NCI-H128 (cell line): ENCODE results near the gene PDLIM7.
"Not testable (repeated sequence)": the region's sequence is repeated elsewhere in the genome, so short reads cannot be mapped to it uniquely, and the experiment has no call there.

Experiments used
- DNase-seq: peaks from one replicate; lab custom pipeline; 2025; ENCODE audit not compliant: unreplicated experiment; lab: John Stamatoyannopoulos, UW

The PDLIM7 gene

GRCh38 chr5:177491983-177492746 is 5.2 kb downstream of the PDLIM7 start:
- no peak for DNase-seq

- no peak for DNase-seq
Measured at GRCh38 chr5:177491429-177491945, 5.9 kb downstream of the PDLIM7 start.

DNA sequence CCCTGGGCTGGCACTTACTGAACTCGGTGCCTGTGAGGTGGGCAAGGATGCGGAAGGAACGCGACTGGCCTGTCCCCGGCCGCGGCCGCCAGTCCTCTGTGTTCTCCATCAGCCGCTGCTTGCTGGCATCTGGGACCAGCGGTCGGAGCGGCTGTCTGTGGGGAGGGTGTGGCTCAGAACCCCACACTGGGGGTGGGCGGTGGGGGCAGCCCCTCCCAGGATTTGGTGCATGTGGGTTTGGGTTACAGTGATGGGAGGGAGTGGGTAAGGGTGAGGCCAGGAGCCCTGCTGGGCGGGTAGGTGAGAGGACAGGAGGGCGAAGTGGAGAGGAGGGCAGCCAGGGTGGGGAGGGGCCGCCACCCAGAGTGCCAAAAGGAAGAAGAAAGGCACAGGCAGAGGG is 6.4 kb downstream of the PDLIM7 start:
- DNase-seq, result no peak

DNA sequence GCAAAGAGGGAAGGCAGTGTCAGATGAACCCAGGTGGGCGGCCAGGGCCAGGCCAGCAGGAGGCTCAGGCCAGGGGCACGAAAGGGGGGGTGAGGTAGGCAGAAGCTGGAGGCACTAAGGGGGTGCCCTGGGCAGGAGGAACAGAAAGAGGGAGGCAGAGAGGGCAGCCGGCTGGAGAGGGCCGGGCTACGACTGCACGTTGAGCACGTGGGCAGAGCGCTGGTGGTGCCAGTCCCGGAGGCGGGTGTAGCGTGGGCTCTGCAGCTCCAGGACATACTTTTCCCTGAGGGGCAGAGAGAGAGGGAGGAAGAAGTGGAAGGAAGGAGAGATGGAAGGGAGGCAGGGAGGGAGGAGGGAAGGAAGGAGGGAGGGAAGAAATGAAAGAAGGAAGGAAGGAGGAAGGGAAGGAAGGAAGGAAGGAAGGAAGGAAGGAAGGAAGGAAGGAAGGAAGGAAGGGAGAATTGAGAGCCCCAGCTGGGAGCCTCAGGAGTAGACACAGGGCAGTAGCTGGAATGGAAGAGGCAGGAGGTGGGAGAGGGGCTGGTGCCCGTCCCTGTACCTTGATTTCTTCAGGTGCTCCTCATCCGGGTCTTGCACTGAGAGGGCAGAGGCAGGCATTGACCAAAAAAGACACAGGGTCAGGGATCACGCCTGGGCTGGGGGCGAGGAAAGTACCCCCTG is 7.0 kb downstream of the PDLIM7 start:
- DNase-seq, result no peak

GRCh38 chr5:177489119-177489716 is 8.2 kb downstream of the PDLIM7 start:
- DNase-seq, result no peak

DNA sequence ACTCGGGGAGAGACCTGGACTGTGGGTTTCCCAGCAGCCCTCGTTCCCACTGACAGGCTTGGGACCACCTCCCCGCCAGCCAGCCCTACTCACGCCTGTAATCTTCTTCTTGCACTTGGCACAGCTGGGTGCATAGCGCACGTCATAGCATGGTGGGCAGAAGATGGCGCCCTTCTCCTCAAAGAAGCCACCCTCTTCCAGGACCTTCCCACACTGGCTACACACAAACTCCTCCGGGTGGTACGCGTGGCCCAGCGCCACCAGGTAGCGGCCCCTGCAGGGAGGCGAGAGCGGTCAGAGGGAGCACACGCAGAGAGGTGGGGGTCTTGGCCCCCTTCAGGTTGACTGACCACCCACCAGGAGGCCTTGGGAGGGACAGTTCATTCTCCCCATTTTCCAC is 9.4 kb downstream of the PDLIM7 start:
- no peak for DNase-seq

- DNase-seq, result no peak
Measured at GRCh38 chr5:177487144-177487543, 10.3 kb downstream of the PDLIM7 start.

DNA sequence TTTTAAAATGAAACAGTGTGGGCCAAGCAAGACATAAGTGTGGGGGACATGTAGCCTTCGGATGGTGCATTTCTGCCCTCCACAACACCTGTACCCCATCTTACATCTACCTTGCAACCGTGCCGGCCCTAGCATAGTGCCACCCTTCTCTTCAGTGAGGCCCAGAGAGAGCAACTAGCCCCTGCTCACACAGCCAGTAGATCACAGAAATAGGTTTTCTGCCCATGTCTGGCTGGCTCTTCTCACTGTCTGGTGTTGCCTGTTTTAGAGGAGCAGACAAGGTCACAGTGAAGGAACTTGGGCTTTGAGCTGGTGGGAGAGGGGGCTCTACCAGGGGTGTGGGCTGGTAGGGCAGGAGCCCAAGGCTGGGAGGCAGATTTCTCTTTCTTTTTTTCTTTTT is 11.1 kb downstream of the PDLIM7 start:
- DNase-seq, result no peak

DNA sequence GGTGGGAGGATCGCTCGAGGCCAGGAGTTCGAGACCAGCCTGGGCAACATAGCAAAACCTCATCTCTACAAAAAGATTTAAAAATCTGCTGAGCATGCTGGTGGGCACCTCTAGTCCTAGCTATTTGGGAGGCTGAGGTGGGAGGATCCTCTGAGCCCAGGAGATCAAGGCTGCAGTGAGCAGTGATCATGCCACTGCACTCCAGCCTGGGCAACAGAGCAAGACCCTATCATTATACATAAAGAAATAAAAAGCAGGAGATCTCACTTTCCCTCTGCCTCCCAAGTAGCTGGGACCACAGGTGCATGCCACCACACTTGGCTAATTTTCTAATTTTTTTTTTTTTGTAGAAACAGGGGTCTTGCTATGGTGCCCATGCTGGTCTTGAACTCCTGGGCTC is 11.7 kb downstream of the PDLIM7 start:
- not testable (repeated sequence) for DNase-seq

DNA sequence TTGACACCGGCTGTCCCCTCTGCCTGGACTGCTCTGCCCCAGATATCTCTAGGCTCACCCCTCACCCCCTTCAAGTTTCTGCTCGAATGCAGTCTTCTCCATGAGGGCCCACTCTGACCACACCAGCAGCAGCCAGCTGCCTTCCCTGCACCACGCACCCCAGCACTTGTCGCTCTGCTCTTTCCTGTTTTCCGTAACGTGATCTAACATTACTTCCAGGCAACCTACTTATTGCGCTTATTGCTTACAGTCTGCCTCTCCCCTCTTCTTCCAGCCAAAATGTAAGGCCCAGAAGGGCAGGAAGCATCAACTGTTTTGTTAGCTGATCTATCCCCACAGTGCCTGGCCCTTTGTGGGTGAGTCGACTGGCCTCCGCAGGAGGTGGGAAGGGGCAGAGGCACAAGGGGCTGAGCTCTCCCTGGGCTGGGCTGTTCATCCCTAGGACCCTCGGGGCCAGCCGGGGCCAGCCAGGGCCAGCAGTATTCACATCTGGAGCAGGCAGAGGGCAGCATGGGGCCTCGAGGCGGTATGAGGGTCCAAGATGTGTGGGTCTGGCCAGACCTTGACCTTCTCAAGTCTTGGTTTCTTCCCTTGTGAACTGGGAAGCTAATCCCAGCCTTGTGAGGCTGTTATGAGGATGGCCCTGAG is 12.4 kb downstream of the PDLIM7 start:
- DNase-seq, result no peak

DNA sequence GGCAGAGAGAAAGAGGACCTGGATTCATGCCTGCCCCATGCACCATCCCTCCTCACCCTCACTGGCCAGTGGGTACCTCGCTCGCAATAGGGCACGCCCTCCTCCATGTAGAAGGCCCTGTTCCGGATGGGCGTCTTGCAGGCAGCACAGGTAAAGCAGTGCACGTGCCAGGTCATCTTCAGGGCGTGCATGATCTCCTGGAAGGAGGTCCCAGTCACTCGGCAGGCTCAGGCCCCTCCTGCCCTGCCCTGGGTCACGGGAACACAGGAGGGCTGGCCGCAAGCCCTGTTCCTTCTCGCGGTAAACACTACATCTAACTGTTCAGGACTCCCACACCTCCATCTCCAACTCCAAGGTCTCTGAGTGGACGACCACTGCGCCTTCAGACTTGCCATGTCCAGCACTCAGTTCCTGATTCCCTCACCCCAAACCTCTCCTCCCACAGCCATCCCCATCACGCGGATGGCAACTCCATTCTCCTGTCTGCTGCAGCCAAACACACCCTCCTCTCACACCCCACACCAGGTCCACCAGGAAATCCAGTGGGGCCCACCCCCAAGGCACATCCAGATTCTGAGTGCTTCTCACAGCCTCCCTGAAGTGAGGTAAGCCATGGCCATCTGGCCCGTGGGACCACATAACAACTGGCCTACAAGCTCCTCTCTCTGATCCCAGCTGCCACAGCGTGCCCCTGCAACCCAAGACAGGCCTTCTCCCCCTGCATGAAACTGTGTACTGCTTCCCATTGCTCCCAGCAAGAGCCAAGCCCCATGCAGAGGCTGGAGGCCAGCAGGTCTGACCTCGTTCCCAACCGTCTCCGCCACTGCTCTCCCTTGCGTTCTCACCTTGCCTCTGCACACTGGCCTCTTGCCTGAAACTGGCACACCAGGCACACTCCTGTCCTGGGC is 13.2 kb downstream of the PDLIM7 start:
- no peak for DNase-seq

- DNase-seq, result no peak
Measured at GRCh38 chr5:177483042-177483441, 14.4 kb downstream of the PDLIM7 start.

- no peak for DNase-seq
Measured at GRCh38 chr5:177482359-177482795, 15.0 kb downstream of the PDLIM7 start.

GRCh38 chr5:177479774-177480173 is 17.6 kb downstream of the PDLIM7 start:
- DNase-seq, result no peak

DNA sequence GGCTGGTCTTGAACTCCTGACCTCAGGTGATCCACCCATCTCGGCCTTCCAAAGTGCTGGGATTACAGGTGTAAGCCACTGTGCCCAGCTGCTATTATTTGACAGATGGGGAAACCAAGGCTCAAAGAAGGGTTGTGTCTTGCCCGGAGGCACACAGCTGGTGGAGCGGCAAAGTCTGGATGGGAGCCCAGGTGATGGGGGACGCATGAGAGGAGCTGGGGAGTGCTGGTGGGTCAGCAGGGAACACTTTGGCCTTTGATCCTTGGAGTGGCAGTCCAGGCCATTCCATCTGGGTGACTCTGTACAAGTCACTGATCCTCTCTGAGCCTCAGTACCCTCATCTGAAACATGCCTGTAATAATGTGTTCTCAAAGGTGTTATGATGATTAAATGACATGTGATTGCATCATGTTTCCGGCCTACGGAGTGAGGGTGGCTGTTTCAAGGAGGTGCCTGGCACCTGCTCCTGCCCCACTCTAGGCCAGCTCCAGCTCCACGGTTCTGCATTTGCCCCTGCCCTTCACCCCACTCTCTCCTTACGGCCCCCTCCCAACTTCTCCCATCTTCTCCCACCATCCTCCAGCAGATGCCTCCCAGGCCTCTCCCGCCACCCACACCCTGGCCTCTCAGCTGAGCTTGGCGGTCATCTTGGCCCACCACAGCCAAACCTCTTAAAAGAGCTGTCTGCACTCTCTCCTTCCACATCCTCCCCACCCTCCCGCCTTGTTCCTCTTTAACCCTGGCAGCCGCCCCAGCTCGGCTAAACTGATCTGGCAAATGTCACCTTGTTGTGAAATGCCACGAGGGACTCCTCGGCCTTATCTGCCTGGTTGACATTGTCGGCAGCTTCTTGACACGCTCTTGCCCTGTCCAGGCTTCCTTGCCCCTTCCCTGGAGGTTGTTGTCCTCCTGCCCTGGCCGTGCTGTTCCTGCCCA is 18.4 kb downstream of the PDLIM7 start:
- DNase-seq, result no peak

GRCh38 chr5:177477701-177478477 is 19.5 kb downstream of the PDLIM7 start:
- DNase-seq, result no peak

DNA sequence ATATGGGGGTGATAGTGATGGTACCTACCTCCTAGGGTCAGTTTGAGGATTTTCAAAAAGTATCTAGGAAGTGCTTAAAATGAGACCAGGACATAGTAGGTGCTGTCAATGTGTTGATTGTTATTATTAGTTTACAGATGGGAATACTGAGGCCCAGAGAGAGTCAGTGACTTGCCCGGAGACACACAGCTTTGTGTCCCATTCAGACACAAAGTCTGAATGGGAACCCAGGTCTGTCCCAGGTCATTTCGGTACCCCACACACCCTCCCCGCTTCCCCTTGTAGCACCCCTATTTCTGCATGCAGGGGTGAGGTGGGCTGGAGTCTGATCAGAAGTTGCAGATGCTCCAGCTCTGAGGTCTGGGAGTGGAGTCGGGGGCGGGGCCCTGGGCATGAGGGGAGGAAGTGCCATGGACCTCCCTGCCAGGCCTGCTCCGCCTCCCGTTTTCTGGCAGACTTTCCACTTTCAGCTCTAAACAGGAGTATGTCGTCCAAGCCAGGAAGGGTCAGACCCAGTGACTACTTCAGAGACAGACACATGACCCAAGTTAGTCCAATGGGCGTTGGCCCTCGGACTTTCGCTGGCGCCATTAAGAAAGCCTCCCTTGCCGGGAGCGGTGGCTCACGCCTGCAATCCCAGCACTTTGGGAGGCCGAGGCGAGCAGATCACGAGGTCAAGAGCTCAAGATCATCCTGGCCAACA is 20.7 kb downstream of the PDLIM7 start:
- DNase-seq, result no peak
